ENCODE measurements around the gene FKBP1A.
"Not testable (repeated sequence)": the region's sequence is repeated elsewhere in the genome, so short reads cannot be mapped to it uniquely, and the experiment has no call there.

Gene FKBP1A

DNA sequence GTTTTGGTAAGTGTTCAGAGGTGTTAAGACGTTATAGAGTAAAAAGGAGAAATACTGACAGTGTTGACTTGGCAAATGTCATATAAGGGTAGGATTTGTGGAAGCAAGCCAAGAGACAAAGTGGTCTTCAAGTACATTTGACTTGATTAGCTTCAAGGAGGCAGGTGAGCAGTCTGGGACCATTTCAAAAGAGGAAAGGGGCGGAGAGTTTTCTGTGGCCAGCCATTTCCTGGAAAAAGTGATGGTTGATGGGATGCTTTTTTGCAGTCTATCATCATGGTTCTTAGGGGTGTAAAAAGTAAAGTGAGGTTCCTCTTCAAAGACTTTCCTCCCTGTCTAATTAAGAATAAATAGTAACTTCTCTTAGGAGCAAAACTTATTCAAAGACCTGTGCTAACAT, 28.7 kb downstream of the FKBP1A start:
- no peak for DNase-seq (ENCODE audit: low read depth in 3 of 3)

DNA sequence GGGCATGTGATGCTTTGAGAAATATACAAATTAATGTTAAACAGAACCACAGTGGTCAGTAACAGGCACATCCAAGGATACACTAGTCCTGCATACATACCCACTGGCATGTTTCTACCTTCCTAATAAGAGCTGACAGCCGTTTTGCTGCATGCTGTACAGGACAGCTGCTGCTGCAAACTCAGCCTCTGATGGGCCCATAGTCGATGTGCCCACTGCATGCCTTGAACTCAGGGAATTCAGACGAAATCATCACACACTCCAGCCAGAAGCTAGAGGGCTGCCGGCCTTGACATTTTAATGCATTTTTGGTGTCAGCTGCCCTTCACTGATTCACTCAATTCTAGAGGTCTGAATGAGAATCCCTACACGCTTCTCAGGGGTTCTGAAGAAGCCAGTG, 29.3 kb downstream of the FKBP1A start:
- DNase-seq (ENCODE audit: low read depth in 3 of 3), result no peak

GRCh38 chr20:1362484-1362883, 30.4 kb downstream of the FKBP1A start:
- DNase-seq (ENCODE audit: low read depth in 3 of 3), result no peak

DNA sequence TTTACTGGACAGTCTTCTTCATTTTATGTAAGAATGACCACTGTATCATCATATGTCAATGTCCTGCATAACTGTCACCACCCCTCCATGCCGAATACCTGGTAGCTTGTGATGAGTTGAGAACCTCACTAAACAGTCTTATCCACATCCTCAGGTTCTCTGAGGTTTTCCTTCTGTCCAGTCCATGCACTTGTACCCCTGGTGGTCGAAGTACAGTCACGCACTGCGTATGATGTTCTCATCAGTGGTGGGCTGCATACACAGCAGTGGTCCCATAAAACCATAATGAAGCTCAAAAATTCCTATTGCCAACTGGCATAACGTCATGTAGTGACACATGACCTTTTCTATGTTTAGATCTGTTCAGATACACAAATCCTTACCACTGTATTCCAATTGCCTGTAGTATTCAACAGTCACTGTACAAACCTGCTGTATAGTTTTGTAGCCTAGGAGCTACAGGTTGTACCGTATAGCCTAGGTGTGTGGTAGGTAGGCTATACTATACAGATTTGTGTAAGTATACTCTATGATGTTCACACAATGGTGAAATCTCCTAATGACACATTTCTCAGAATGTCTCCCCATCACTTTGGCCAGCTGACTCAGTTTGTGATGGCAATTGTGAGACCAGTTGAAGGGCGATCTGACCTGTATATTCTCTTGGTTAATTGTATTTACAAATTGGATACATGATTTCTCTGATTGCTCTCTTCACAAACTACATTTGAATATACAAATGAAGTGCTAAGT, 32.6 kb downstream of the FKBP1A start:
- DNase-seq (ENCODE audit: low read depth in 3 of 3), result no peak

DNA sequence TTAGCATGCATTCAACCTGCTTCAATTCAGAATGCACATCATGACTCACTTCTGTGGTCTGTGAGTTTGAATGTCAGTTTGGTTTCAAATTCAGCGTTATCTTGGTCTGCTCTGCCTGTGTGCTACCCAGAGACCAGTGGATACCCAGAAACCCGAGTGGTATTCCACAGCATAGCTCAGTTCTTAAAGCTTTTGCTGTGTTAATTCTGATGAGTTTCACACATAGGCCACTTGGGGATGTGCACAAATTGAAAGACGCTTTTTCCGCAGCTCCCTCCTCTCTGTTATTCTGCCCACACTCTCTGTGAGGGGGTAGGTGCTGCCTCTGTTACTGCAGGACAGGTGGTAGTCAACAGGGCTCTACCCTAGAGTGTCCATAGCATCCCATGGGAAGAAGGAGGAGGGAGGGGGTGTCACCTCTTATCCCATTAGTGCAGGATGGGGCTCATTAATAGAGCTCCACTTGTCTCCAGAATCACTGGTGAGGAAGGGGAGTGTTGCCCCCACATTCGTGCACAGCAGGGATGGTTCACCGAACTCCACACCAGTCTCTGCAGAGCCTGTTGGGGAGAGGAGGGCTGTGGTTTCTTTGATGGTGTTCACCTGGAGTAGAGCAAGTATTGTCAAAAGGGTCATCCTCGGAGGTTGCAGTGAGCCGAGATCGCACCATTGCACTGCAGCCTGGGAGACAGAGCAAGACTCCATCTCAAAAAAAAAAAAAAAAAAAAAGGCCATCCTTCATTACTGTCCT, 34.8 kb downstream of the FKBP1A start:
- no peak for DNase-seq (ENCODE audit: low read depth in 3 of 3)

GRCh38 chr20:1353956-1354355, 38.9 kb downstream of the FKBP1A start:
- DNase-seq (ENCODE audit: low read depth in 3 of 3), result no peak

DNA sequence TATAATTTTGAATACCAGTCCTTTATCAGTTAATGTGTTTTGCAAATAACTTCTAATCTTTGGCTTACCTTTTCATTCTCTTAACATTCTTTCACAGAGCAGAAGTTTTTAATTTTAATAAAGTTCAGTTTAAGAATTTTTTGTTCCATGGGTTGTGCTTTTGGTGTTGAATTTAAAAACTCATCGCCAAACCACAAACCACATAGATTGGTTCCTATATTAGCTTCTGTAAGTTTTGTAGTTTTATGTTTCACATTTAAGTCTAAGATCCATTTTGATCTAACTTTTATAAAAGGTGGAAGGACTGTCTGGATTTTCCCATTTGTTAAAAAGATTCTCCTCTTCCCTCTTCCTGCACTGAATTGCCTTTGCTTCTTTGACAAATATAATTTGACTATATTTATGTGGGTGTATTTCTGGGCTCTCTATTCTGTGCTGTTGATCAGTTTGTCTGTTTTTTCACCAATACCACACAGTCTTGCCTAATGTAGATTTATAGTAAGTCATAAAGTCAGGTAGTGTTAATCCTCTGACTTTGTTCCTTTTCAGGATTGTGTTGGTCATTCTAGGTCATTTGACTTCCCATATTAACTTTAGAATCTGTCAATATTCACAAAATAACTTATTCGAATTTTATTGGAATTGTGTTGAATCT, 46.4 kb downstream of the FKBP1A start:
- DNase-seq (ENCODE audit: low read depth in 3 of 3), result no peak

- no peak for DNase-seq (ENCODE audit: low read depth in 3 of 3)
These were observed 47.1 kb downstream of the FKBP1A start for GRCh38 chr20:1345756-1346093.

DNA sequence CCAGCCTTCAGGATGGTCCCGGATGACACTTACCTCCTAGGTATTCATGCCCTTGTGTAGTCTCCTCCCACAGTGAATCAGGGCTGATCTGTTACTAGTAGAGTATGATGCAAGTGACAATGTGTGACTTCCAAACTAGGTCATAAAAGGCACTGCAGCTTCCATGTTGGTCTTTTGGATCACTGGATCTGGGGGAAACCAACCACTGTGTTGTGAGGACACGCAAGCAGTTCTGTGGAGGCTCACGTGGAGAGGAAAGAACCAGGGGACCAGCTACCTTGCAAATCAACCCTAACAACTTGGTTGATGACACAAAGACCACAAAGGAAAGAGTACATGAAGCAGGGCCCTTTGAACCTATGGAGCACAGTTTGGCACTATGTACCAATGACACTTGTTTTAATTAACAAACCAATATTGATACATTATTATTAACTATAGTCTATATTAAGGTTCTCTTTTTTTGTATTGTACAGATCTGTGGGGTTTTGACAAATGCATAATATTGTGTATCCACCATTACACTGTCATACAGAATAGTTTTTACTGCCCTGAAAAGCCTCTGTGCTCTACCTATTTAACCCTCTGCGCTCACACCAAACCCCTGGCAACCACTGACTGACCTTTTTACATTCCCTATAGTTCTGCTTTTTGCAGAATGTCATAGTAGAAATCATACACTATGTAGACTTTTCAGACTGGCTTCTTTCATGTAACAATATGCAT, 47.7 kb downstream of the FKBP1A start:
- DNase-seq (ENCODE audit: low read depth in 3 of 3), result no peak

- DNase-seq (ENCODE audit: low read depth in 3 of 3), result not testable (repeated sequence)
These were observed 49.3 kb downstream of the FKBP1A start for GRCh38 chr20:1343446-1344124.

- no peak for DNase-seq (ENCODE audit: low read depth in 3 of 3)
These were observed 51.1 kb downstream of the FKBP1A start for GRCh38 chr20:1341561-1342265.

DNA sequence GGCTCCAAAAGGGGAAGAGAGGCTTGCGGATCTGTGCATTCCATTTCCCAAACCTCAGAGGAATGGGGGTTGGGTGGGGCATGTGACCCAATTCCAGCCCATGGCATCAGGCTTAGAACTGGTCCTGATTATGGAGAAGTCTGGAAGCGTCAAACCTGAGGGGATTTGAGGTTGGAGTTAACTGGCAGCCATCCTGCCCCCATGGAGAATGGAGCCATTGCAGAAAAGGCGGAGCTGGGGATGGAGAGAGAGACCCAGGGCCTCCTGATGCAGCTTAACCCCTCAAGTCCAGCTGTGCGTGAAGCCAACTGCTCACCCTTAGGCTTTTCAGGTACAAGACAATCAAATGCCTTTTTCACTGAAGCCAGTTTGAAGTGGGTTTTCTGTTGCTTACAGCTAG, 54.1 kb downstream of the FKBP1A start:
- no peak for DNase-seq (ENCODE audit: low read depth in 3 of 3)

DNA sequence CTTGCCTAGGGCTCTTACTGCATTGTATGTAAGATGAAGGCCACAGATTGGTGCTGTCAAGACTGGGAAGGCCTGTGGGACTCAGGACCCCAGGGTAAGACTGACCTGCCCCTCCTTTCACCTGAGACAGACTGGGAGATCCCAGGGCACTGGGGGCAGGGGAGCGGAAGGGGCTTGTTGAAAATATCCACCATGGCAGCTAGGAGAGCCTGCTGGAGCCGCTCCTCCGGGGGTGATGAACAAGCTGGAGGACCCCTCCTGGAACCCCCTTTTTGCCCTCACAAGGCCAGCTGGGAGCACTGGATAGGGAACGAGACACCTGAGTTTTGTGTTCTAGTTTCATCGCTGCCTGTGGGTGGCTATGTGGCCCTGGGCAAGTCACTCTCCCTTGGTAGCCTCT, 54.8 kb downstream of the FKBP1A start:
- no peak for DNase-seq (ENCODE audit: low read depth in 3 of 3)

- DNase-seq (ENCODE audit: low read depth in 3 of 3), result no peak
These were observed 55.4 kb downstream of the FKBP1A start for GRCh38 chr20:1337441-1337840.

DNA sequence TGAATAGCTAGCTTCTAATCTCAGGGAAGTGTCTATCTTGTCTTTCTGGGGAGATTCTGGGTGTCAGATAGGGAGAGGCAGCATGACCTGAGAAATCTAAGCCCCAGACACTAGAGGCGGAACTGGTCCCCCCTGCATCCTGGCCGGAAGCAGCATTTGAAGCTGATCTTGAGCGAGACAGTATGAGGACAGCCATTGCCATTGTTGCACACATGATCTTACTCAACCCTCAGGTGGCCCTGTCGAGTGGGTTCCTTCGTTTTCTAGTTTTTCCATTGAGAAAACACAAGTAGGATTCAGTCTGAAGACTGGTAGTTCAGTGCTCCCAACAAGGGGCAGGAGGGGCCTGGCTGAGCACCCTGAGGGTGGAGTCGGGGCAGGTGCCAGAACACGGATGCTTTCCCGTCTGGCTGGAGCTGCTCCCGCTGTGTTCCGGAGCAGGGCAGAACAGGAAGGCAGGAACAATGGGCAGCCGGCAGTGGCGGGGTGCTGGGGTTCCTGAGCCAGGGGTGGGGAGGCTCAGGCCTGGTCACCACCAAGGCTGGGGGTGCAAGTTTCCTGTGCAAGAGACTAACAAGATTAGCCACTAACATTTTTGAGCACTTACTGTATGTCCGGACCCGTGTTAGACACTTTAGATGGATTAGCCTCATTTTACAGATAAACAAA, 56.0 kb downstream of the FKBP1A start:
- DNase-seq (ENCODE audit: low read depth in 3 of 3), result no peak

DNA sequence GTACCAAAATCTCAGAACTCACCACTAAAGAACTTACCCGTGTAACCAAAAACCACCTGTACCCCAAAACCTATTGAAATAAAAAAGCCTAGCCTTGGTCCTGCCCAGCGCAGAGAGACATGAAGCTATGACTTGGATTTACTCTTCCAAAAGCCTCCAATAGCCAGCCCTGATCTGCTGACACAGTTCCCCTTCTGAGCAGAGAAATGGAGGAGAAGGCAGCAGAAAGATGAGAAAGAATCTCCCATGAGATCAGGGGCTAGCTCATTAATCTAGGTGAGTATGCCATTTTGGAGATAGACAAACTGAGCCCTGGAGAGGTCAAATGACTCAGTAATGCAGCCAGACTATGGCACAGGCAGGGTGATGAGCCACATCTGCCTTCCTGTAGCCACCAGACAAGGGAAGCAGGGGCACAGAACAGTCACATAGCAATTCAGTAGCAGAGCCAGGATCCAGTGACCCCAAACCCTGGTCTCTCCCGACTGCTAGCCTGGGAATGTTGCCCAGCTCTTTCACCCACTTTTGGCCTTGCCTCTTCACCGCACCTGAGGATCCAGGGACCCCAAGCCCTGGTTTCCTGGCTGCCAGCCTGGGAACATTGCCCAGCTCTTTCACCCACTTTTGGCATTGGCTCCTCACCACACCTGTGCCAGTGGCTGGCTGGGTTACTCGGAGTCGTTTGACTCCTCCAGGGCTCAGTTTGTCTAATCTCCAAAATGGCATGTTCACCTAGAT, 56.7 kb downstream of the FKBP1A start:
- DNase-seq (ENCODE audit: low read depth in 3 of 3), result no peak

GRCh38 chr20:1334761-1335160, 58.1 kb downstream of the FKBP1A start:
- no peak for DNase-seq (ENCODE audit: low read depth in 3 of 3)

DNA sequence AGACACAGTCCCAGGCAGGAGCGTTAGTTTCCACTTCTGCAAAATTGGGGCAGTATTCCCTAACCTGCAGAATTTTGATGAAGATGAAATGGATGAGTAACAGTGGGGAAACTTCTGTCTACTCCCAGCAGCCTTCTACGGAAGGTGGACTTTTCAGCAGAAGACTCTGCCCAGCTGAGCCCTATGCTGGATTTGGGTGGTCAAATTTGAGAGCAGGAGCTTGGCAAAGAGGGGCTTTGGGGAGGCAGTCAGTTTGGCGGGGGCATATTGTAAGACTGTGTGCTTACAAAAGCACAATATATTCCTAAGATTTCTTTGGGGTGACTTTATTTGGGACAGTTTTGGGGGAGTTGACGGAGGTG, 58.5 kb downstream of the FKBP1A start:
- no peak for DNase-seq (ENCODE audit: low read depth in 3 of 3)

DNA sequence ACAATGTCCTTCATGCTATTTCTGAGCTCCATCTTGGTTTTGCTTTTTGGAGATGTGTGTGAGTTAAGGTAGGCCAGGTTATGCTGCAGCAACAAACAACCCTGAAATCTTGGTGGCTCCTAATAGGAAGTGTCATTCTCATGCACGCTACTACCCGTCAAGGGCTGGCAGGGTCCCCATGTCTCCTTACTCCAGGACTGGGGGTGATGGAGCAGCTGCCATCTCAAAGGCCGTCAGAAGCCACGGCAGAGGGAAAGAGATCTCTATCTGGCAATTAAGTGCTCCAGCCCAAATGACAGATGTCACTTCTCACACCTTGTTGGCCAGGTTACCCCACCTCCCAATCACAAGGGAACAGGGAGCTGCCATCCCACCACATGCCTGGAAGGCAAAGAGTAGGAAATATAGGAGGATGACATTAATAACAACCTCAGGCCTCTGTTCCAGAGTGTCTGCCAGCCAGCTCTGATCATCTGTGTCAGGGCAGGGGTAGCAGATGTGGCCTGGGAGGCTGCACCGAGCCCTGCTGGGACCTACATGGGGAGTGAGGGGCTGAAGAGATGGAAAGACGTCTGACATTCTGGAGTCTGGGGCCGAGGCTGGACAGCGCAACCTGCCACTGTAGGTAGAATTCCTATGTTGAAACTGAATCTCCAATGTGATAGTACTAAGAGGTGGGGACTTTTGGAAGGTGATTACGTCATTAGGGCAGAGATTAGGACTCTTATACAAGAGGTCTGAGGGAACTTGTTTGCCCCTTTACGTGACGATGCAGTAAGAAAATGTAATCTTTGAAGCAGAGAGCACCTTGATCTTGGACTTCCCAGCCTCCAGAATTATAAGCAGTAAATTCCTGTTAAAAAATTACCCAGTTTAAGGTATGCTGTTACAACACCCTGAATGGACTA, 59.1 kb downstream of the FKBP1A start:
- no peak for DNase-seq (ENCODE audit: low read depth in 3 of 3)
